GM12878 (cell line): ENCODE data around the gene RBM12. TPM values are rescaled to one million over a fixed set of nuclear protein-coding genes. Genes with fewer than 3 reads are reported as not detected.

Source experiments
- CHD4 ChIP-seq: fragments of 200-600 bp; sonication (generic); IDR thresholded peaks from 2 replicates; pipeline ENCODE4 v1.6.1; 2016; ENCODE audit warnings: mild to moderate bottlenecking
- CREM ChIP-seq: IDR thresholded peaks from 2 replicates; pipeline ENCODE4 v1.6.1; 2014; ENCODE audit warnings: antibody characterized with exemption, low read depth
- FOXM1 ChIP-seq: IDR thresholded peaks from 2 replicates; pipeline ENCODE4 v1.6.1; 2012; ENCODE audit warnings: low read depth, mild to moderate bottlenecking, inconsistent platforms, low read length, moderate library complexity
- GATAD2B ChIP-seq: fragments of 450-650 bp; conservative IDR thresholded peaks from 2 replicates; pipeline ENCODE4 v1.6.1; 2017; ENCODE audit warnings: low read depth, mild to moderate bottlenecking, moderate library complexity
- JUND ChIP-seq: IDR thresholded peaks from 2 replicates; pipeline ENCODE4 v1.6.1; 2012; ENCODE audit warnings: low read depth, mild to moderate bottlenecking, low read length, improper control_type of control experiment, moderate library complexity
- LARP7 ChIP-seq: fragments of 450-650 bp; IDR thresholded peaks from 2 replicates; pipeline ENCODE4 v1.6.1; 2017; ENCODE audit warnings: mild to moderate bottlenecking
- MEF2A ChIP-seq: IDR thresholded peaks from 2 replicates; pipeline ENCODE4 v1.6.1; 2011; ENCODE audit warnings: low read depth, mild to moderate bottlenecking, low read length, moderate library complexity; ENCODE audit not compliant: insufficient read depth
- MEF2B ChIP-seq: fragments of 450-650 bp; IDR thresholded peaks from 2 replicates; pipeline ENCODE4 v1.6.1; 2018; ENCODE audit warnings: mild to moderate bottlenecking, moderate library complexity; ENCODE audit not compliant: partially characterized antibody, poor library complexity, severe bottlenecking
- MXI1 ChIP-seq: fragments of 150-350 bp; IDR thresholded peaks from 2 replicates; pipeline ENCODE4 v1.6.1; 2011; ENCODE audit warnings: low read depth, mild to moderate bottlenecking, inconsistent platforms, low read length, improper control_type of control experiment
- MYB ChIP-seq: fragments of 150-350 bp; IDR thresholded peaks from 2 replicates; pipeline ENCODE4 v1.6.1; 2014; ENCODE audit warnings: mild to moderate bottlenecking, low read depth, low read length, borderline replicate concordance
- PAX8 ChIP-seq: fragments of 450-650 bp; IDR thresholded peaks from 2 replicates; pipeline ENCODE4 v1.6.1; 2017; ENCODE audit warnings: mild to moderate bottlenecking, moderate library complexity
- POLR2AphosphoS2 ChIP-seq: IDR thresholded peaks from 2 replicates; pipeline ENCODE4 v1.6.1; 2011; ENCODE audit warnings: low read depth, mild to moderate bottlenecking, low read length, improper control_type of control experiment, moderate library complexity
- SIX5 ChIP-seq: IDR thresholded peaks from 2 replicates; pipeline ENCODE4 v1.6.1; 2011; ENCODE audit warnings: mild to moderate bottlenecking, low read depth, low read length, moderate library complexity; ENCODE audit not compliant: severe bottlenecking
- TCF7 ChIP-seq: IDR thresholded peaks from 2 replicates; pipeline ENCODE4 v1.6.1; 2014; ENCODE audit warnings: antibody characterized with exemption, borderline replicate concordance
- polyA plus RNA-seq, 11 experiments: library from polyadenylated mRNA; depleted of rRNA in 4 of 11; unstranded in 6 of 11; stranded (reverse) in 5 of 11; fragments of >200 nt; fragmentation: Nextera tagmentation in 4 of 11; fragmentation: Illumina TruSeq in 1 of 11; extraction: Ambion mirVana in 4 of 11; extraction: Trizol in 1 of 11; gene quantifications; 1 replicate in 1 of 11; 2 replicates in 10 of 11; pipeline versions ENCODE4 v1.2.1 to v1.2.3, GENCODE V29; 2011 to 2016; ENCODE audit warnings: inconsistent platforms in 2 of 11, missing spikeins in 2 of 11, low read depth in 1 of 11
- total RNA-seq, 4 experiments: library from RNA; depleted of rRNA in 3 of 4; stranded (reverse); fragments of >200 nt in 3 of 4; fragmentation: Illumina TruSeq in 1 of 4; extraction: Trizol in 1 of 4; gene quantifications; 2 replicates each; pipeline versions ENCODE4 v1.2.1 to v1.2.3, GENCODE V29; 2013 to 2021
- TF ChIP-seq, protein P1 (sequence below): fragments of 450-650 bp; IDR thresholded peaks from 2 replicates; pipeline ENCODE4 v1.6.1; 2018; ENCODE audit warnings: borderline replicate concordance, mild to moderate bottlenecking; ENCODE audit not compliant: partially characterized antibody
- TF ChIP-seq, protein P2 (sequence below): fragments of 450-650 bp; IDR thresholded peaks from 2 replicates; pipeline ENCODE4 v1.6.1; 2017; ENCODE audit warnings: antibody characterized with exemption, mild to moderate bottlenecking, moderate library complexity
- TF ChIP-seq, protein P3 (sequence below): IDR thresholded peaks from 2 replicates; pipeline ENCODE4 v1.6.1; 2012; ENCODE audit warnings: low read depth, low read length, improper control_type of control experiment
- TF ChIP-seq, protein P4 (sequence below): fragments of 150-350 bp; IDR thresholded peaks from 2 replicates; pipeline ENCODE4 v1.6.1; 2014; ENCODE audit warnings: mild to moderate bottlenecking, low read depth, low read length
- TF ChIP-seq, protein P5 (sequence below): fragments of 450-650 bp; IDR thresholded peaks from 2 replicates; pipeline ENCODE4 v1.6.1; 2017; ENCODE audit warnings: mild to moderate bottlenecking, moderate library complexity

Gene RBM12
- total and polyA plus RNA-seq, 10 of the 15 experiments (the other 5 are each of a cell fraction or from before 2014, with no cell fraction given) = 4.7 to 153 (median 58.5) TPM

DNA sequence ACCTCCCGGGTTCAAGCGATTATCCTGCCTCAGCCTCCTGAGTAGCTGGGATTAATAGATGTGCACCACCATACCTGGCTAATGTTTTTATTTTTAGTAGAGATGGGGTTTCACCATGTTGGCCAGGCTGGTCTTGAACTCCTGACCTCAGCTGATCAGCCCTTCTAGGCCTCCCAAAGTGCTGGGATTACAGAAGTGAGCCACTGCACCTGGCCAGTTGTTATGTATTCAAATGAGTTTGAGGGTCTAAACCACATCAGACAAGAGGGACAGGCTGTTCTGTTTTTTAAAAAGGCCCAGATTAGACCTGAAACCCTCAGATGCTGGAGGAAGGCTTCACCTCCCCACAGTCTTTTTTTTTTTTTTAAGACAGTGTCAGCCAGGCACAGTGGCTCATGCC lies 53.2 kb downstream of the RBM12 start (continued):
- TF ChIP-seq LARP7 = no peak
- peak; percentile 82 for TF ChIP-seq MEF2A
- TF ChIP-seq FOXM1 = no peak
- peak; percentile 88; the same call in 1 of the 2 replicates for TF ChIP-seq CHD4
- TF ChIP-seq MYB = no peak
- TF ChIP-seq, protein P1, sequence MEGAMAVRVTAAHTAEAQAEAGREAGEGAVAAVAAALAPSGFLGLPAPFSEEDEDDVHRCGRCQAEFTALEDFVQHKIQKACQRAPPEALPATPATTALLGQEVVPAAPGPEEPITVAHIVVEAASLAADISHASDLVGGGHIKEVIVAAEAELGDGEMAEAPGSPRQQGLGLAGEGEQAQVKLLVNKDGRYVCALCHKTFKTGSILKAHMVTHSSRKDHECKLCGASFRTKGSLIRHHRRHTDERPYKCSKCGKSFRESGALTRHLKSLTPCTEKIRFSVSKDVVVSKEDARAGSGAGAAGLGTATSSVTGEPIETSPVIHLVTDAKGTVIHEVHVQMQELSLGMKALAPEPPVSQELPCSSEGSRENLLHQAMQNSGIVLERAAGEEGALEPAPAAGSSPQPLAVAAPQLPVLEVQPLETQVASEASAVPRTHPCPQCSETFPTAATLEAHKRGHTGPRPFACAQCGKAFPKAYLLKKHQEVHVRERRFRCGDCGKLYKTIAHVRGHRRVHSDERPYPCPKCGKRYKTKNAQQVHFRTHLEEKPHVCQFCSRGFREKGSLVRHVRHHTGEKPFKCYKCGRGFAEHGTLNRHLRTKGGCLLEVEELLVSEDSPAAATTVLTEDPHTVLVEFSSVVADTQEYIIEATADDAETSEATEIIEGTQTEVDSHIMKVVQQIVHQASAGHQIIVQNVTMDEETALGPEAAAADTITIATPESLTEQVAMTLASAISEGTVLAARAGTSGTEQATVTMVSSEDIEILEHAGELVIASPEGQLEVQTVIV = no peak
- TF ChIP-seq, protein P2, sequence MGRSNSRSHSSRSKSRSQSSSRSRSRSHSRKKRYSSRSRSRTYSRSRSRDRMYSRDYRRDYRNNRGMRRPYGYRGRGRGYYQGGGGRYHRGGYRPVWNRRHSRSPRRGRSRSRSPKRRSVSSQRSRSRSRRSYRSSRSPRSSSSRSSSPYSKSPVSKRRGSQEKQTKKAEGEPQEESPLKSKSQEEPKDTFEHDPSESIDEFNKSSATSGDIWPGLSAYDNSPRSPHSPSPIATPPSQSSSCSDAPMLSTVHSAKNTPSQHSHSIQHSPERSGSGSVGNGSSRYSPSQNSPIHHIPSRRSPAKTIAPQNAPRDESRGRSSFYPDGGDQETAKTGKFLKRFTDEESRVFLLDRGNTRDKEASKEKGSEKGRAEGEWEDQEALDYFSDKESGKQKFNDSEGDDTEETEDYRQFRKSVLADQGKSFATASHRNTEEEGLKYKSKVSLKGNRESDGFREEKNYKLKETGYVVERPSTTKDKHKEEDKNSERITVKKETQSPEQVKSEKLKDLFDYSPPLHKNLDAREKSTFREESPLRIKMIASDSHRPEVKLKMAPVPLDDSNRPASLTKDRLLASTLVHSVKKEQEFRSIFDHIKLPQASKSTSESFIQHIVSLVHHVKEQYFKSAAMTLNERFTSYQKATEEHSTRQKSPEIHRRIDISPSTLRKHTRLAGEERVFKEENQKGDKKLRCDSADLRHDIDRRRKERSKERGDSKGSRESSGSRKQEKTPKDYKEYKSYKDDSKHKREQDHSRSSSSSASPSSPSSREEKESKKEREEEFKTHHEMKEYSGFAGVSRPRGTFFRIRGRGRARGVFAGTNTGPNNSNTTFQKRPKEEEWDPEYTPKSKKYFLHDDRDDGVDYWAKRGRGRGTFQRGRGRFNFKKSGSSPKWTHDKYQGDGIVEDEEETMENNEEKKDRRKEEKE = no peak
- TF ChIP-seq GATAD2B = no peak
- TF ChIP-seq, protein P3, sequence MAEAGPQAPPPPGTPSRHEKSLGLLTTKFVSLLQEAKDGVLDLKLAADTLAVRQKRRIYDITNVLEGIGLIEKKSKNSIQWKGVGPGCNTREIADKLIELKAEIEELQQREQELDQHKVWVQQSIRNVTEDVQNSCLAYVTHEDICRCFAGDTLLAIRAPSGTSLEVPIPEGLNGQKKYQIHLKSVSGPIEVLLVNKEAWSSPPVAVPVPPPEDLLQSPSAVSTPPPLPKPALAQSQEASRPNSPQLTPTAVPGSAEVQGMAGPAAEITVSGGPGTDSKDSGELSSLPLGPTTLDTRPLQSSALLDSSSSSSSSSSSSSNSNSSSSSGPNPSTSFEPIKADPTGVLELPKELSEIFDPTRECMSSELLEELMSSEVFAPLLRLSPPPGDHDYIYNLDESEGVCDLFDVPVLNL = no peak
- no peak for TF ChIP-seq JUND
- TF ChIP-seq CREM = no peak
- peak; percentile 97 for TF ChIP-seq TCF7
- TF ChIP-seq MEF2B = peak; percentile 62
- TF ChIP-seq MXI1 = no peak
- no peak for TF ChIP-seq PAX8
- no peak for TF ChIP-seq POLR2AphosphoS2
- no peak for TF ChIP-seq SIX5
- TF ChIP-seq, protein P4, sequence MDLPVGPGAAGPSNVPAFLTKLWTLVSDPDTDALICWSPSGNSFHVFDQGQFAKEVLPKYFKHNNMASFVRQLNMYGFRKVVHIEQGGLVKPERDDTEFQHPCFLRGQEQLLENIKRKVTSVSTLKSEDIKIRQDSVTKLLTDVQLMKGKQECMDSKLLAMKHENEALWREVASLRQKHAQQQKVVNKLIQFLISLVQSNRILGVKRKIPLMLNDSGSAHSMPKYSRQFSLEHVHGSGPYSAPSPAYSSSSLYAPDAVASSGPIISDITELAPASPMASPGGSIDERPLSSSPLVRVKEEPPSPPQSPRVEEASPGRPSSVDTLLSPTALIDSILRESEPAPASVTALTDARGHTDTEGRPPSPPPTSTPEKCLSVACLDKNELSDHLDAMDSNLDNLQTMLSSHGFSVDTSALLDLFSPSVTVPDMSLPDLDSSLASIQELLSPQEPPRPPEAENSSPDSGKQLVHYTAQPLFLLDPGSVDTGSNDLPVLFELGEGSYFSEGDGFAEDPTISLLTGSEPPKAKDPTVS = no peak
- TF ChIP-seq, protein P5, sequence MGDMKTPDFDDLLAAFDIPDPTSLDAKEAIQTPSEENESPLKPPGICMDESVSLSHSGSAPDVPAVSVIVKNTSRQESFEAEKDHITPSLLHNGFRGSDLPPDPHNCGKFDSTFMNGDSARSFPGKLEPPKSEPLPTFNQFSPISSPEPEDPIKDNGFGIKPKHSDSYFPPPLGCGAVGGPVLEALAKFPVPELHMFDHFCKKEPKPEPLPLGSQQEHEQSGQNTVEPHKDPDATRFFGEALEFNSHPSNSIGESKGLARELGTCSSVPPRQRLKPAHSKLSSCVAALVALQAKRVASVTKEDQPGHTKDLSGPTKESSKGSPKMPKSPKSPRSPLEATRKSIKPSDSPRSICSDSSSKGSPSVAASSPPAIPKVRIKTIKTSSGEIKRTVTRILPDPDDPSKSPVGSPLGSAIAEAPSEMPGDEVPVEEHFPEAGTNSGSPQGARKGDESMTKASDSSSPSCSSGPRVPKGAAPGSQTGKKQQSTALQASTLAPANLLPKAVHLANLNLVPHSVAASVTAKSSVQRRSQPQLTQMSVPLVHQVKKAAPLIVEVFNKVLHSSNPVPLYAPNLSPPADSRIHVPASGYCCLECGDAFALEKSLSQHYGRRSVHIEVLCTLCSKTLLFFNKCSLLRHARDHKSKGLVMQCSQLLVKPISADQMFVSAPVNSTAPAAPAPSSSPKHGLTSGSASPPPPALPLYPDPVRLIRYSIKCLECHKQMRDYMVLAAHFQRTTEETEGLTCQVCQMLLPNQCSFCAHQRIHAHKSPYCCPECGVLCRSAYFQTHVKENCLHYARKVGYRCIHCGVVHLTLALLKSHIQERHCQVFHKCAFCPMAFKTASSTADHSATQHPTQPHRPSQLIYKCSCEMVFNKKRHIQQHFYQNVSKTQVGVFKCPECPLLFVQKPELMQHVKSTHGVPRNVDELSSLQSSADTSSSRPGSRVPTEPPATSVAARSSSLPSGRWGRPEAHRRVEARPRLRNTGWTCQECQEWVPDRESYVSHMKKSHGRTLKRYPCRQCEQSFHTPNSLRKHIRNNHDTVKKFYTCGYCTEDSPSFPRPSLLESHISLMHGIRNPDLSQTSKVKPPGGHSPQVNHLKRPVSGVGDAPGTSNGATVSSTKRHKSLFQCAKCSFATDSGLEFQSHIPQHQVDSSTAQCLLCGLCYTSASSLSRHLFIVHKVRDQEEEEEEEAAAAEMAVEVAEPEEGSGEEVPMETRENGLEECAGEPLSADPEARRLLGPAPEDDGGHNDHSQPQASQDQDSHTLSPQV = no peak
